ENCODE data around the gene COL5A1.
A peak's percentile ranks its signal among the peaks of the same experiment; 100 is the strongest.

The COL5A1 gene

DNA sequence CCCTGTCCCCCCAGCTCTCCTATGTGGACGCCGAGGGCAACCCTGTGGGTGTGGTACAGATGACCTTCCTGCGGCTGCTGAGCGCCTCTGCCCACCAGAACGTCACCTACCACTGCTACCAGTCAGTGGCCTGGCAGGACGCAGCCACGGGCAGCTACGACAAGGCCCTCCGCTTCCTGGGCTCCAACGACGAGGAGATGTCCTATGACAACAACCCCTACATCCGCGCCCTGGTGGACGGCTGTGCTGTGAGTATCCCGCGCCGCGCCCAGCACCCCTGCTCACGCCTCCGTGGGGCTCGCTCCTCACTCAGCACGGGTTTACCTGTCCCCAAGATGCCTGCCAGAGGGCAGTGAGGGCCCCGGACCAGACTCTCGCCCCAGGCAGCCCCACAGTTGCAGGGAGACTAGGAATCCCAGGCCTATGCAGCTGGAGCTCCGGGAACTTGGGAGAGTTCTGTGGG, 193.4 kb downstream of the COL5A1 start:
- H3K4me3 ChIP-seq (ENCODE audit: insufficient read depth in 1 of 2, low read depth in 1 of 2, low read length in 2 of 2) = no peak overlapping the region
- no peak overlapping the region for H3K14ac ChIP-seq (ENCODE audit: low read length in 2 of 2)
- H2BK5ac ChIP-seq (ENCODE audit: low read depth, low read length, poor library complexity, severe bottlenecking) = no peak overlapping the region

DNA sequence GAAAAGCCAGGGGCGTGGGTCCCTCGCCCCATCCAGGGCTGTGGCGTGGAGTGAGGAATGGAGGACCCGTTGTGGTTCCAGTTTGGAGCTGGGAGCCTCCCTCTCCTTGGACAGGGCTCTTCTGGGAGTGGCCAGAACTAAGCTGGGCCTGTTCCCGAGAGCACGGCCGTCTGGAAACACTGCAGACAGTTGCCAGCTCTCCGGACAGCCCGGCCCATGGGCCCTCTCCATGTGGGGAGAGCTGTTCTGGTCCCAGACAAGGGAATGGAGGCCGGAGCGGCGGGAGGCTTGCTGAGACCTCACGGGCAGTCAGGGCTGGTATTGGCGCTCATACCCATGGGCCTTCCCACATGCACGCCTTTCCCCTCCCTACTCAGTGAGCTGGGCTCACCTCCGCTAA, 193.8 kb downstream of the COL5A1 start:
- Histone ChIP-seq H3K4me3 (ENCODE audit: insufficient read depth in 1 of 2, low read depth in 1 of 2, low read length in 2 of 2) (no peak overlapping the region), H3K23ac (ENCODE audit: low read length in 2 of 2) (no peak overlapping the region), H2AFZ (ENCODE audit: low read depth, low read length) (no peak overlapping the region), H3K4ac (ENCODE audit: low read depth in 1 of 2, low read length in 2 of 2) (no peak overlapping the region), H3K27me3 (ENCODE audit: control insufficient read depth in 1 of 2, insufficient read depth in 1 of 2, low read length in 2 of 2) (no peaks in the 10 kb centered on the region), H4K8ac (ENCODE audit: low read length) (no peak overlapping the region), H3K79me1 (replicated peaks; ENCODE audit: low read length, poor library complexity, severe bottlenecking) (peaks cover 5% of the 10 kb centered on the region), H2BK5ac (ENCODE audit: low read depth, low read length, poor library complexity, severe bottlenecking) (no peak overlapping the region), H2BK12ac (ENCODE audit: low read length in 2 of 2) (no peak overlapping the region), H2AK5ac (ENCODE audit: low read length, severe bottlenecking) (no peak overlapping the region), H2BK120ac (ENCODE audit: low read depth, low read length) (no peak overlapping the region), H2BK15ac (ENCODE audit: low read depth, poor library complexity, severe bottlenecking) (no peak overlapping the region), H3K14ac (ENCODE audit: low read length in 2 of 2) (no peak overlapping the region), H3K18ac (ENCODE audit: low read depth in 1 of 2, low read length in 2 of 2) (no peak overlapping the region), H4K91ac (ENCODE audit: low read length) (no peak overlapping the region), H3K36me3 (ENCODE audit: control insufficient read depth in 1 of 2, insufficient read depth in 2 of 2, low read depth in 1 of 2, low read length in 2 of 2) (peaks cover 83 to 95% of the 10 kb centered on the region in 2 experiments), H3K9me3 (ENCODE audit: control insufficient read depth, low read length) (no peaks in the 10 kb centered on the region), H3K9ac (ENCODE audit: low read length) (no peak overlapping the region), H3K27ac (ENCODE audit: low read length, poor library complexity, severe bottlenecking) (no peak overlapping the region), H3K4me2 (ENCODE audit: low read length, poor library complexity, severe bottlenecking) (no peak overlapping the region), H3K4me1 (ENCODE audit: control insufficient read depth, insufficient read depth, low read depth, low read length) (peaks cover 4% of the 10 kb centered on the region)
- DNase-seq = no peak
- 93% methylated on average over 16 of the region's 16 CpGs for WGBS

More for the DNA sequence above, 193.4 kb downstream of the COL5A1 start:
- Histone ChIP-seq H3K27ac (ENCODE audit: low read length, poor library complexity, severe bottlenecking) (no peak overlapping the region), H2BK12ac (ENCODE audit: low read length in 2 of 2) (no peak overlapping the region), H3K4ac (ENCODE audit: low read depth in 1 of 2, low read length in 2 of 2) (no peak overlapping the region), H3K23ac (ENCODE audit: low read length in 2 of 2) (no peak overlapping the region), H3K36me3 (ENCODE audit: control insufficient read depth in 1 of 2, insufficient read depth in 2 of 2, low read depth in 1 of 2, low read length in 2 of 2) (peaks cover 83 to 95% of the 10 kb centered on the region in 2 experiments), H3K9me3 (ENCODE audit: control insufficient read depth, low read length) (no peaks in the 10 kb centered on the region), H3K27me3 (ENCODE audit: control insufficient read depth in 1 of 2, insufficient read depth in 1 of 2, low read length in 2 of 2) (no peaks in the 10 kb centered on the region), H2BK120ac (ENCODE audit: low read depth, low read length) (no peak overlapping the region), H3K18ac (ENCODE audit: low read depth in 1 of 2, low read length in 2 of 2) (no peak overlapping the region), H3K79me1 (replicated peaks; ENCODE audit: low read length, poor library complexity, severe bottlenecking) (peaks cover 4% of the 10 kb centered on the region), H2AFZ (ENCODE audit: low read depth, low read length) (no peak overlapping the region), H3K9ac (ENCODE audit: low read length) (no peak overlapping the region), H2AK5ac (ENCODE audit: low read length, severe bottlenecking) (no peak overlapping the region), H3K4me2 (ENCODE audit: low read length, poor library complexity, severe bottlenecking) (no peak overlapping the region), H2BK15ac (ENCODE audit: low read depth, poor library complexity, severe bottlenecking) (no peak overlapping the region), H4K91ac (ENCODE audit: low read length) (peak overlapping the region; percentile 18), H4K8ac (ENCODE audit: low read length) (peak overlapping the region; percentile 31), H3K4me1 (ENCODE audit: control insufficient read depth, insufficient read depth, low read depth, low read length) (peaks cover 4% of the 10 kb centered on the region)
- 96% methylated on average over 25 of the region's 25 CpGs for WGBS
- no peak for DNase-seq

DNA sequence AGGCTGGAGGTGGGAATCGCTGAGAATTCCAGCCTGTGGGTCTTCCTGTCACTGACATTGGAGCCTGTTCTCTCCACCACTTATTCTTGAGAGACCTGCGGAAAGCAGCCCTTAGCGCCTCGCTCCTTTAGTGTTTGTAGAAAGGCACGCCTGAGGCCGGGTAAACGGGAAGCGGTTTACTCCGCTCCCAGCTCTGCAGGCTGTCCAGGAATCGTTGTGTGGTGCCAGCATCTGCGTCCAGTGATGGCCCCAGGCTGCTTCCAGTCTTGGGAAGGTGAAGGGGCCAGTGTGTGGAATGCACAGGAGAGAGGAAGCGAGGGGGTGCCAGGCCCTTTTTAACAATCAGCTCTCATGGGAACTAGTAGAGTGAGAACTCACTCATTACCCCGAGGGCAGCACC, 194.4 kb downstream of the COL5A1 start:
- no peak overlapping the region for H3K18ac ChIP-seq (ENCODE audit: low read depth in 1 of 2, low read length in 2 of 2)
- no peak overlapping the region for H3K23ac ChIP-seq (ENCODE audit: low read length in 2 of 2)
- no peak overlapping the region for H3K4ac ChIP-seq (ENCODE audit: low read depth in 1 of 2, low read length in 2 of 2)
- H4K8ac ChIP-seq (ENCODE audit: low read length) = no peak overlapping the region
- no peak overlapping the region for H3K9ac ChIP-seq (ENCODE audit: low read length)
- peaks cover 10% of the 10 kb centered on the region for H3K79me1 ChIP-seq (replicated peaks; ENCODE audit: low read length, poor library complexity, severe bottlenecking)
- no peak overlapping the region for H2AK5ac ChIP-seq (ENCODE audit: low read length, severe bottlenecking)
- peaks cover 4% of the 10 kb centered on the region for H3K4me1 ChIP-seq (ENCODE audit: control insufficient read depth, insufficient read depth, low read depth, low read length)
- no peak overlapping the region for H3K4me3 ChIP-seq (ENCODE audit: insufficient read depth in 1 of 2, low read depth in 1 of 2, low read length in 2 of 2)
- H3K9me3 ChIP-seq (ENCODE audit: control insufficient read depth, low read length) = no peaks in the 10 kb centered on the region
- H2BK120ac ChIP-seq (ENCODE audit: low read depth, low read length) = no peak overlapping the region
- H3K14ac ChIP-seq (ENCODE audit: low read length in 2 of 2) = no peak overlapping the region
- no peak overlapping the region for H2AFZ ChIP-seq (ENCODE audit: low read depth, low read length)
- H2BK12ac ChIP-seq (ENCODE audit: low read length in 2 of 2) = no peak overlapping the region
- H3K36me3 ChIP-seq (ENCODE audit: control insufficient read depth in 1 of 2, insufficient read depth in 2 of 2, low read depth in 1 of 2, low read length in 2 of 2) = peaks cover 83 to 95% of the 10 kb centered on the region in 2 experiments
- DNase-seq = no peak
- no peaks in the 10 kb centered on the region for H3K27me3 ChIP-seq (ENCODE audit: control insufficient read depth in 1 of 2, insufficient read depth in 1 of 2, low read length in 2 of 2)
- no peak overlapping the region for H4K91ac ChIP-seq (ENCODE audit: low read length)
- H2BK5ac ChIP-seq (ENCODE audit: low read depth, low read length, poor library complexity, severe bottlenecking) = no peak overlapping the region
- WGBS = 92% methylated on average over 12 of the region's 13 CpGs
- H3K4me2 ChIP-seq (ENCODE audit: low read length, poor library complexity, severe bottlenecking) = no peak overlapping the region
- no peak overlapping the region for H2BK15ac ChIP-seq (ENCODE audit: low read depth, poor library complexity, severe bottlenecking)
- H3K27ac ChIP-seq (ENCODE audit: low read length, poor library complexity, severe bottlenecking) = no peak overlapping the region

DNA sequence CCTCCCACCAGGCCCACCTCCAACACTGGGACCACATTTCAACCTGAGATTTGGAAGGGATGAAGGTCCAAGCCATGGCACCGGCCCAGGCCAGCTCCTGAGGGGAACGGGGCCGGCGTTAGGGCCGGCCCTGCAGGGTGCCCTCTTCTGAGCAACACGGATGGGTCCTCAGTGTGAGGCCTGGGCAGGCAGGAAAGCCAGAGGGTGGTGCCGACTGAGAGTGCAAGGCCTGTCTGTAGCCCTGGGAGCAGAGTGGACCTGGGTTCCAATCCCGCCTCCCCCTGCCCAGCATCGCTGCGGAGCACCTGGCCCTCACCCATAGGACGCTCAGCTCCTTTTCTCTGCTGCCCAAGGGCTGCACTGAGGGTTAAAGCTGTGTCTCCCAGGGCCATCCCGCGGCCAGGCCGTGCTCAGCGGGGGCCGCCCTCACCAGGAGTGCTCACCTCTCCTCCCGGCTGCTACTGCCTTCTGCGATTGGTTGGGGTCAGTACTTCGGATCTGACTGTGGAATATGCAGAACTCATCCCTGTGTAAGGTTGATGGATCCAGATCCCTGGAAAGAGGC, 194.9 kb downstream of the COL5A1 start:
- H2BK15ac ChIP-seq (ENCODE audit: low read depth, poor library complexity, severe bottlenecking) = no peak overlapping the region
- H3K79me1 ChIP-seq (replicated peaks; ENCODE audit: low read length, poor library complexity, severe bottlenecking) = peaks cover 15% of the 10 kb centered on the region
- WGBS = 98% methylated on average over 19 of the region's 19 CpGs

More for the DNA sequence above, 194.9 kb downstream of the COL5A1 start:
- Histone ChIP-seq H3K4me2 (ENCODE audit: low read length, poor library complexity, severe bottlenecking) (no peak overlapping the region), H3K18ac (ENCODE audit: low read depth in 1 of 2, low read length in 2 of 2) (no peak overlapping the region), H3K27ac (ENCODE audit: low read length, poor library complexity, severe bottlenecking) (no peak overlapping the region), H3K9ac (ENCODE audit: low read length) (no peak overlapping the region), H4K91ac (ENCODE audit: low read length) (no peak overlapping the region), H3K4me1 (ENCODE audit: control insufficient read depth, insufficient read depth, low read depth, low read length) (peaks cover 7% of the 10 kb centered on the region), H3K36me3 (ENCODE audit: control insufficient read depth in 1 of 2, insufficient read depth in 2 of 2, low read depth in 1 of 2, low read length in 2 of 2) (peaks cover 80 to 95% of the 10 kb centered on the region in 2 experiments), H4K8ac (ENCODE audit: low read length) (no peak overlapping the region), H3K9me3 (ENCODE audit: control insufficient read depth, low read length) (no peaks in the 10 kb centered on the region), H2BK5ac (ENCODE audit: low read depth, low read length, poor library complexity, severe bottlenecking) (no peak overlapping the region), H2AK5ac (ENCODE audit: low read length, severe bottlenecking) (no peak overlapping the region), H3K23ac (ENCODE audit: low read length in 2 of 2) (no peak overlapping the region), H2AFZ (ENCODE audit: low read depth, low read length) (no peak overlapping the region), H3K4ac (ENCODE audit: low read depth in 1 of 2, low read length in 2 of 2) (no peak overlapping the region), H2BK12ac (ENCODE audit: low read length in 2 of 2) (no peak overlapping the region), H2BK120ac (ENCODE audit: low read depth, low read length) (no peak overlapping the region), H3K27me3 (ENCODE audit: control insufficient read depth in 1 of 2, insufficient read depth in 1 of 2, low read length in 2 of 2) (no peaks in the 10 kb centered on the region), H3K4me3 (ENCODE audit: insufficient read depth in 1 of 2, low read depth in 1 of 2, low read length in 2 of 2) (no peak overlapping the region), H3K14ac (ENCODE audit: low read length in 2 of 2) (no peak overlapping the region)
- no peak for DNase-seq

Data from mesenchymal stem cell (in vitro differentiated cells and primary cell).